Hepatocyte (in vitro differentiated cells): Measurements from ENCODE around the gene ERGIC2. TPM values are rescaled to one million over a fixed set of nuclear protein-coding genes. Genes with fewer than 3 reads are reported as not detected.

ENCODE experiments used
- DNase-seq: peaks from one replicate; pipeline ENCODE4 v3.0.0-alpha.2; 2016; ENCODE audit warnings: low spot score
- H2AFZ ChIP-seq: fragments of 200-600 bp; sonication (generic); 2 replicates; pipeline ENCODE4 v1.6.0; 2016; ENCODE audit warnings: antibody characterized with exemption, mild to moderate bottlenecking
- H3K27ac ChIP-seq: fragments of 200-600 bp; sonication (generic); 2 replicates; pipeline ENCODE4 v1.5.1; 2016; ENCODE audit warnings: mild to moderate bottlenecking
- H3K27me3 ChIP-seq: fragments of 200-600 bp; sonication (generic); 2 replicates; pipeline ENCODE4 v1.6.1; 2016
- H3K36me3 ChIP-seq: fragments of 200-600 bp; sonication (generic); replicated peaks from 2 replicates; pipeline ENCODE4 v1.5.1; 2016; ENCODE audit warnings: low read depth; ENCODE audit not compliant: insufficient read depth
- H3K4me1 ChIP-seq: fragments of 200-600 bp; sonication (generic); 2 replicates; pipeline ENCODE4 v1.5.1; 2016; ENCODE audit warnings: mild to moderate bottlenecking, moderate library complexity; ENCODE audit not compliant: insufficient read depth
- H3K4me2 ChIP-seq: fragments of 200-600 bp; sonication (generic); 2 replicates; pipeline ENCODE4 v1.6.0; 2016
- H3K4me3 ChIP-seq: fragments of 200-600 bp; sonication (generic); 2 replicates; pipeline ENCODE4 v1.5.1; 2016; ENCODE audit warnings: mild to moderate bottlenecking
- H3K79me2 ChIP-seq: fragments of 200-600 bp; sonication (generic); 2 replicates; pipeline ENCODE4 v1.6.0; 2017; ENCODE audit warnings: mild to moderate bottlenecking
- H3K9me2 ChIP-seq: fragments of 200-600 bp; sonication (generic); replicated peaks from 2 replicates; pipeline ENCODE4 v1.6.0; 2017; ENCODE audit warnings: mild to moderate bottlenecking; ENCODE audit not compliant: insufficient read depth
- H3K9me3 ChIP-seq: fragments of 200-600 bp; sonication (generic); 2 replicates; pipeline ENCODE4 v1.5.1; 2016; ENCODE audit warnings: low read depth, mild to moderate bottlenecking
- H4K20me1 ChIP-seq: fragments of 200-600 bp; sonication (generic); 2 replicates; pipeline ENCODE4 v1.6.0; 2016; ENCODE audit warnings: mild to moderate bottlenecking; ENCODE audit not compliant: insufficient read depth, poor library complexity, severe bottlenecking
- EZH2 ChIP-seq: fragments of 200-600 bp; sonication (generic); IDR thresholded peaks from 2 replicates; pipeline ENCODE4 v1.6.1; 2016; ENCODE audit warnings: antibody characterized with exemption, mild to moderate bottlenecking, borderline replicate concordance
- EZH2phosphoT487 ChIP-seq: fragments of 200-600 bp; sonication (generic); IDR thresholded peaks from one replicate; pipeline ENCODE4 v1.6.1; 2018; ENCODE audit warnings: antibody characterized with exemption, mild to moderate bottlenecking, low read depth, moderate library complexity; ENCODE audit not compliant: unreplicated experiment, severe bottlenecking
- WGBS: methylation state at CpG from one replicate; pipeline ENCODE4 v1.1.6; 2016; ENCODE audit warnings: low lambda C conversion rate; ENCODE audit errors: missing lambda C conversion rate; 5-methylcytosine and 5-hydroxymethylcytosine counted together
- polyA plus RNA-seq: library from polyadenylated mRNA; unstranded; fragments of >200 nt; fragmentation: Nextera tagmentation; extraction: Ambion mirVana; gene quantifications from 2 replicates; pipeline ENCODE4 v1.2.1, GENCODE V29; 2016
- total RNA-seq: library from RNA; depleted of rRNA; stranded (reverse); fragments of >200 nt; gene quantifications from 2 replicates; pipeline ENCODE4 v1.2.3, GENCODE V29; 2014
- TF ChIP-seq, protein P1 (sequence below): fragments of 200-600 bp; sonication (generic); IDR thresholded peaks from 2 replicates; pipeline ENCODE4 v1.5.1; 2016; ENCODE audit warnings: antibody characterized with exemption, mild to moderate bottlenecking; ENCODE audit not compliant: poor library complexity

ERGIC2 gene
- total and polyA plus RNA-seq, 2 experiments from 2014 or later, result 68.7 to 122 TPM

- no peaks in the 10 kb centered on the region for H3K79me2 ChIP-seq
- H3K27ac ChIP-seq, result no peak overlapping the region
- H3K36me3 ChIP-seq, result no peaks in the 10 kb centered on the region
- H4K20me1 ChIP-seq, result no peaks in the 10 kb centered on the region
- H3K9me3 ChIP-seq, result no peaks in the 10 kb centered on the region
- no peak overlapping the region for H2AFZ ChIP-seq
- no peaks in the 10 kb centered on the region for H3K27me3 ChIP-seq
- no peaks in the 10 kb centered on the region for H3K9me2 ChIP-seq
- no peak overlapping the region for H3K4me2 ChIP-seq
- H3K4me1 ChIP-seq, result no peaks in the 10 kb centered on the region
- no peak for TF ChIP-seq EZH2phosphoT487
- TF ChIP-seq EZH2, result no peak
- TF ChIP-seq, protein P1, sequence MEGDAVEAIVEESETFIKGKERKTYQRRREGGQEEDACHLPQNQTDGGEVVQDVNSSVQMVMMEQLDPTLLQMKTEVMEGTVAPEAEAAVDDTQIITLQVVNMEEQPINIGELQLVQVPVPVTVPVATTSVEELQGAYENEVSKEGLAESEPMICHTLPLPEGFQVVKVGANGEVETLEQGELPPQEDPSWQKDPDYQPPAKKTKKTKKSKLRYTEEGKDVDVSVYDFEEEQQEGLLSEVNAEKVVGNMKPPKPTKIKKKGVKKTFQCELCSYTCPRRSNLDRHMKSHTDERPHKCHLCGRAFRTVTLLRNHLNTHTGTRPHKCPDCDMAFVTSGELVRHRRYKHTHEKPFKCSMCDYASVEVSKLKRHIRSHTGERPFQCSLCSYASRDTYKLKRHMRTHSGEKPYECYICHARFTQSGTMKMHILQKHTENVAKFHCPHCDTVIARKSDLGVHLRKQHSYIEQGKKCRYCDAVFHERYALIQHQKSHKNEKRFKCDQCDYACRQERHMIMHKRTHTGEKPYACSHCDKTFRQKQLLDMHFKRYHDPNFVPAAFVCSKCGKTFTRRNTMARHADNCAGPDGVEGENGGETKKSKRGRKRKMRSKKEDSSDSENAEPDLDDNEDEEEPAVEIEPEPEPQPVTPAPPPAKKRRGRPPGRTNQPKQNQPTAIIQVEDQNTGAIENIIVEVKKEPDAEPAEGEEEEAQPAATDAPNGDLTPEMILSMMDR, result no peak
- WGBS, result 90% methylated on average over 4 of the region's 4 CpGs
- H3K4me3 ChIP-seq, result no peak overlapping the region
- DNase-seq, result no peak
These were observed 23.0 kb upstream of the ERGIC2 start for GRCh38 chr12:29403991-29404390.

- H3K27ac ChIP-seq, result no peak overlapping the region
- no peaks in the 10 kb centered on the region for H3K9me3 ChIP-seq
- TF ChIP-seq EZH2phosphoT487, result no peak
- H3K9me2 ChIP-seq, result no peaks in the 10 kb centered on the region
- no peaks in the 10 kb centered on the region for H3K27me3 ChIP-seq
- DNase-seq, result no peak
- no peak overlapping the region for H2AFZ ChIP-seq
- H3K4me1 ChIP-seq, result no peaks in the 10 kb centered on the region
- no peaks in the 10 kb centered on the region for H4K20me1 ChIP-seq
- H3K36me3 ChIP-seq, result no peaks in the 10 kb centered on the region
- H3K4me3 ChIP-seq, result no peak overlapping the region
- H3K79me2 ChIP-seq, result no peaks in the 10 kb centered on the region
- no peak overlapping the region for H3K4me2 ChIP-seq
These were observed 21.5 kb upstream of the ERGIC2 start for GRCh38 chr12:29402437-29402836.

DNA sequence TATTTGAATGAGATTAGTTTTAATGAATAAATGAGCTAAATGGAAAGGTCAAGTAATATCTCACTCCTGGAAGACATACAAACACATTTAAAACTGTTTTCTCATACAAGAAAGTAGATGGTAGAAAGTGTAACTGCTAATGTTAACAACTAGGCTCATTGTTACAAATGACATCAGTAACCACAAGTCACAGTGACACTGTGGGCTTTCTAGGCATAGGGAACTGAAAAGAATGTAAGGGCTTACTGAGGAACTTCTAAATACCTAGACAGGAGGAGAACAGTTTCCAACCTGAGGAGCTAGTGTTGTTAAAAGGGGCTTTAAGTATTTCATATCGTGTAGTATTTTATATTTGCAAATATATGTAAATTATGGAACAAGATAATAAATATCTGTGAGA, 17.5 kb upstream of the ERGIC2 start:
- TF ChIP-seq EZH2phosphoT487, result no peak
- TF ChIP-seq, protein P1, result no peak
- no peak for TF ChIP-seq EZH2
- no peak overlapping the region for H3K4me3 ChIP-seq
- H3K4me2 ChIP-seq, result no peak overlapping the region
- H2AFZ ChIP-seq, result no peak overlapping the region
- no peaks in the 10 kb centered on the region for H3K36me3 ChIP-seq
- H3K27me3 ChIP-seq, result no peaks in the 10 kb centered on the region
- no peak overlapping the region for H3K27ac ChIP-seq
- no peaks in the 10 kb centered on the region for H3K9me3 ChIP-seq
- H4K20me1 ChIP-seq, result no peaks in the 10 kb centered on the region
- WGBS, result 92% methylated on average over 1 of the region's 1 CpG
- no peaks in the 10 kb centered on the region for H3K4me1 ChIP-seq
- H3K9me2 ChIP-seq, result no peaks in the 10 kb centered on the region
- no peak for DNase-seq
- H3K79me2 ChIP-seq, result no peaks in the 10 kb centered on the region

GRCh38 chr12:29396774-29397173, 15.8 kb upstream of the ERGIC2 start:
- Histone ChIP-seq H4K20me1 (no peaks in the 10 kb centered on the region), H3K4me1 (no peaks in the 10 kb centered on the region), H3K4me2 (no peak overlapping the region), H3K27ac (no peak overlapping the region), H2AFZ (no peak overlapping the region), H3K9me2 (no peaks in the 10 kb centered on the region), H3K4me3 (no peak overlapping the region), H3K27me3 (no peaks in the 10 kb centered on the region), H3K79me2 (no peaks in the 10 kb centered on the region), H3K9me3 (no peaks in the 10 kb centered on the region), H3K36me3 (no peaks in the 10 kb centered on the region)
- WGBS, result 81% methylated on average over 3 of the region's 3 CpGs
- no peak for DNase-seq
- TF ChIP-seq EZH2phosphoT487, result no peak
- TF ChIP-seq EZH2, result no peak
- TF ChIP-seq, protein P1, result no peak
